GM19467 (cell line): Measurements from ENCODE around the gene RC3H2.

Experiments used
- ATAC-seq: cut with Tn5 transposase; IDR thresholded peaks from one replicate; pipeline ENCODE4 v1.9.1; 2021; ENCODE audit warnings: mild to moderate bottlenecking, moderate library complexity; ENCODE audit not compliant: unreplicated experiment

The RC3H2 gene, protein sequence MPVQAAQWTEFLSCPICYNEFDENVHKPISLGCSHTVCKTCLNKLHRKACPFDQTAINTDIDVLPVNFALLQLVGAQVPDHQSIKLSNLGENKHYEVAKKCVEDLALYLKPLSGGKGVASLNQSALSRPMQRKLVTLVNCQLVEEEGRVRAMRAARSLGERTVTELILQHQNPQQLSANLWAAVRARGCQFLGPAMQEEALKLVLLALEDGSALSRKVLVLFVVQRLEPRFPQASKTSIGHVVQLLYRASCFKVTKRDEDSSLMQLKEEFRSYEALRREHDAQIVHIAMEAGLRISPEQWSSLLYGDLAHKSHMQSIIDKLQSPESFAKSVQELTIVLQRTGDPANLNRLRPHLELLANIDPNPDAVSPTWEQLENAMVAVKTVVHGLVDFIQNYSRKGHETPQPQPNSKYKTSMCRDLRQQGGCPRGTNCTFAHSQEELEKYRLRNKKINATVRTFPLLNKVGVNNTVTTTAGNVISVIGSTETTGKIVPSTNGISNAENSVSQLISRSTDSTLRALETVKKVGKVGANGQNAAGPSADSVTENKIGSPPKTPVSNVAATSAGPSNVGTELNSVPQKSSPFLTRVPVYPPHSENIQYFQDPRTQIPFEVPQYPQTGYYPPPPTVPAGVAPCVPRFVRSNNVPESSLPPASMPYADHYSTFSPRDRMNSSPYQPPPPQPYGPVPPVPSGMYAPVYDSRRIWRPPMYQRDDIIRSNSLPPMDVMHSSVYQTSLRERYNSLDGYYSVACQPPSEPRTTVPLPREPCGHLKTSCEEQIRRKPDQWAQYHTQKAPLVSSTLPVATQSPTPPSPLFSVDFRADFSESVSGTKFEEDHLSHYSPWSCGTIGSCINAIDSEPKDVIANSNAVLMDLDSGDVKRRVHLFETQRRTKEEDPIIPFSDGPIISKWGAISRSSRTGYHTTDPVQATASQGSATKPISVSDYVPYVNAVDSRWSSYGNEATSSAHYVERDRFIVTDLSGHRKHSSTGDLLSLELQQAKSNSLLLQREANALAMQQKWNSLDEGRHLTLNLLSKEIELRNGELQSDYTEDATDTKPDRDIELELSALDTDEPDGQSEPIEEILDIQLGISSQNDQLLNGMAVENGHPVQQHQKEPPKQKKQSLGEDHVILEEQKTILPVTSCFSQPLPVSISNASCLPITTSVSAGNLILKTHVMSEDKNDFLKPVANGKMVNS

GRCh38 chr9:122904823-122905710 is at the start of gene RC3H2:
Gene RC3H2, minus strand, starts transcription at chr9:122905359. Its CDS starts 7,850 bp downstream, at chr9:122897509.
- ATAC-seq, result peak; percentile 78

- ATAC-seq, result no peak
Observed at GRCh38 chr9:122954253-122954691, 49.1 kb upstream of the RC3H2 start.

- no peak for ATAC-seq
Observed at GRCh38 chr9:122951056-122951455, 45.9 kb upstream of the RC3H2 start.

- no peak for ATAC-seq
Observed at GRCh38 chr9:122950263-122950662, 45.1 kb upstream of the RC3H2 start.

GRCh38 chr9:122949696-122950095 is 44.5 kb upstream of the RC3H2 start:
- no peak for ATAC-seq

DNA sequence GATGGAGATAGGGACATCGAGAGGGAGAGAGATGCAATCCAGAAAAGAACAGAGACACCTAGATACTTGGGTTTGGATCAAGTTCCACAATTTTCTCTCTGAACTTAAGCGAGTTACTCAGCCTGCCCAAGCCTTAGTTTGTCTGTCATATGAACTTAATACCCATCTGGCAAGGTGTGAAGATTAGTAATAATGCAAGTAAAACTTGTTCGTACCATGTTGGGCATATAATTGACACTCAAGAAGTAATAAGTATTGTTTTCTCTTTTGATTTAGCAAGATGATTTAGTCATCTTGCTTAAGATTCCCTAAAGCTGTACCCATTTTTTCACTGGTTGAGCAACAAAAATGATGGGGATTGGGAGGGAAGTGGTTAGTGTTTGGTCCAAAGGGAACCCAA is 43.2 kb upstream of the RC3H2 start:
- no peak for ATAC-seq

DNA sequence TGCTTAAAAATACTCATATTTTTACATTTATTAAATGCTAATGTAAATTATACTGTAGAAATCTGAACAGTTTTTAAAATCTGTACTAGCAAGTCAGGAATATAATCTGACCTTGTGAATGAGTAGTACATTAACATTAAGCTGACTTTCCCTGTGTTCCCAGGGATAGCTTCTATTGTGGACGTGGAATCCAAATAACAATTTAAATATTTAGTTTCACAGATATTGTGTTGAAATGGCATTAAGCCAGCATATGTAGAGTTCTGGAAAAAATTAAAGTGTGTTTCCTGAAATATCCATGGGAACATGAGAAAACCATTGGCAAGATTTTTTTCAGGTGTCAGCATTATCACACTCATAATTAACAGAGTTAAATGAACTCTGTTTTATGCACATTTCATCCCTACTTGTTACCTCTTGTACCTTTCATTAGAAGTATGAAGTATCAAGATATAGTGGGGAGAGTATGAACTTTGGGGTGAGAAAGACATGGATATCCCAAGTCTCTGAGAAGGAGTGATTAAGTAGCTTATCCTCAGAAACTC is 41.4 kb upstream of the RC3H2 start:
- no peak for ATAC-seq

GRCh38 chr9:122944960-122945888 is 40.1 kb upstream of the RC3H2 start:
- ATAC-seq, result no peak

- no peak for ATAC-seq
Observed at GRCh38 chr9:122941582-122942234, 36.5 kb upstream of the RC3H2 start.

DNA sequence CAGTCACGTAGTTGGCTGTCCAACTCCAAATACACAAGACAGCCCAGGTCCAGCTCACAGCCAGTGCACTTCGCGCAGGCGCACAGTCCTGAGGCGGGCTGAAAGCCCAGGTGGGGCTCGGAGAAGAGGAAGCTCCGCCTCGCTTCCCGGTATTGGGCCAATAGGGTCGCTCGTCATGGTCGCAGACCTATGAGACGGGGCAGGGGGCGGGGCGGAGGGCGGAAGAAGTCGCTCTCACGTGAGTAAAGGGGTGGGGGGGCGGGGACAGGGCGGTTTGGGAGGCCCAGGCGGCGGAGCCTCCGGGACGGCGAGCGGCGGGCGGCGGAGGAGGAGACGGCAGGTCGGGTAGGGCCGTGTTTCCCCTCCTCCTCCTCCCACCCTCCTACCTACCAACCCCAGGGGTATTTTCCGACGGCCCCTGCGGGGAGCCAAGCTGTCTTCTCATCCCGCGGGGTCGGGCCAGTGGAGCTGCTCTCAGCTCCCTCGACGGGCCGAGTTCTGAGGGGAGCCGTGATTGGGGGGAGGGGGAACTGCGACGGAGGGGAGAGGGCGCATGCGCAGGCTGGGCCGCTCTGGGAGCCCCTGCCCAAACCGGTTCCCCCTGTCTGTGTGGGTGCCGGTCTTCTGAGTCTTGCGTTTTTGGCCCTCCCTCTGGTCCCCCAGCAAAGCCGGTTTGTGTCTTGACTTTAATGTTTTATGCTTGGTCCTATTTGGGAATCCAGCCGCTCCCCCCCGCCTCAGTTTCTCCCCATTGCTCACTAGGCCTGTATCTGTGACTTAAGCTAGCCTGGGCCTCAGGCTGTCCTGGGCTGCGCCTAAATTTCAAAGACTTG is 35.8 kb upstream of the RC3H2 start, which contains the start of gene RABGAP1:
Gene RABGAP1 (plus strand): TSS at position 272 of the 833 bp plus-strand sequence. CDS start 16,040 bp downstream, outside the sequence.
- peak; percentile 94 for ATAC-seq

- no peak for ATAC-seq
Observed at GRCh38 chr9:122940454-122940748, 35.2 kb upstream of the RC3H2 start.

GRCh38 chr9:122939601-122940000 is 34.4 kb upstream of the RC3H2 start:
- ATAC-seq, result no peak

- no peak for ATAC-seq
Observed at GRCh38 chr9:122936883-122937282, 31.7 kb upstream of the RC3H2 start.

GRCh38 chr9:122936464-122936863 is 31.3 kb upstream of the RC3H2 start:
- ATAC-seq, result no peak

DNA sequence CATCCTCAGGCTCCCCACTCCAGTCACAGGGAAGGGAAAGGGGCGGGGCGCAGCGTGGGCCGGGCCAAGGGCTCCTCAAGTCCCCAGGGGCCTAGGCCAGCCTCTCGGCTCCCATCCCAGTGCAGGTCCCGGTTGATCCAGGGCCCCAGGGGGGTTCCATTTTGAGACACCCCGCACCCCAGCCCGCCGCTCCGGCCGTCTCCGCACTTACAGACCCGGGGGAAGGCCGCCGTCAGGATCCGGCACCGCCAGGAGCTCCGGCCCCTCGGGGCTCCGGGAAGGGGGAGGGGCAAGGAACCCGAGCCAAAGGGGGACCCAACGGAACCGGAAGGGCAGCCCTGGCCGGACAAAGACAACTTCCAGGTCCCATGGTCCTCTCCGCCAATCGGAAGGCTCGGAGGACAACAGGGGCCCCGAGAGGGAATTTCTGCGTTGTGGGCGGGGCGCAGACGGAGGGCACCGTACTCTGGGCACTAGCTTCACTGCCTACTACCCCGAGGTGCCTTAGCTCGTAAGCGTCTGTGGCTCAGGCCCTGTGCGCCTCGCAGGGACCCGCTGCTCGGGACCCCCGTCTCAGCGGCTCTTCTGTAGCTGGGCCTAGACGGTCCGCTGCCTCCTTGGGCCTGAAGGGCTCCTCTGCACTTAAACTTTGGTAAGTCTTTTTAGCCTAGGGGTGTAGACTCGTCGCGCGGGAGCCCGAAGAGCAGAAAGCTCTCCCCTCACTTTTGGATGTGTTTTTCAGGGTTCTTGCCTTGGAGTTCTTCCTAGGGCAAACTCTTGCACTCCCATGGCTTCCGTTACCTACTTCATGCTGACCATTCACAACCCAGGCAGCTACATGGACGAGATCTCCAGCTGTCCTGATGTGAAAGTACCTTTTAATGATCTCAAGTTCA is 26.3 kb upstream of the RC3H2 start, which contains the start of gene ZBTB26:
Gene ZBTB26 (minus strand): TSS at position 287 of the 896 bp plus-strand sequence. CDS start 11,578 bp downstream, outside the sequence.
- peak; percentile 94 for ATAC-seq

- no peak for ATAC-seq
Observed at GRCh38 chr9:122930541-122931225, 25.5 kb upstream of the RC3H2 start.
